ENCODE data around the gene GINS1. TPM values are rescaled to one million over a fixed set of nuclear protein-coding genes. Genes with fewer than 3 reads are reported as not detected.

Gene GINS1
- total and polyA plus RNA-seq, 2 of the 8 experiments (the other 6 are each of a cell fraction or from before 2014, with no cell fraction given), result 44.7 to 68.4 TPM

DNA sequence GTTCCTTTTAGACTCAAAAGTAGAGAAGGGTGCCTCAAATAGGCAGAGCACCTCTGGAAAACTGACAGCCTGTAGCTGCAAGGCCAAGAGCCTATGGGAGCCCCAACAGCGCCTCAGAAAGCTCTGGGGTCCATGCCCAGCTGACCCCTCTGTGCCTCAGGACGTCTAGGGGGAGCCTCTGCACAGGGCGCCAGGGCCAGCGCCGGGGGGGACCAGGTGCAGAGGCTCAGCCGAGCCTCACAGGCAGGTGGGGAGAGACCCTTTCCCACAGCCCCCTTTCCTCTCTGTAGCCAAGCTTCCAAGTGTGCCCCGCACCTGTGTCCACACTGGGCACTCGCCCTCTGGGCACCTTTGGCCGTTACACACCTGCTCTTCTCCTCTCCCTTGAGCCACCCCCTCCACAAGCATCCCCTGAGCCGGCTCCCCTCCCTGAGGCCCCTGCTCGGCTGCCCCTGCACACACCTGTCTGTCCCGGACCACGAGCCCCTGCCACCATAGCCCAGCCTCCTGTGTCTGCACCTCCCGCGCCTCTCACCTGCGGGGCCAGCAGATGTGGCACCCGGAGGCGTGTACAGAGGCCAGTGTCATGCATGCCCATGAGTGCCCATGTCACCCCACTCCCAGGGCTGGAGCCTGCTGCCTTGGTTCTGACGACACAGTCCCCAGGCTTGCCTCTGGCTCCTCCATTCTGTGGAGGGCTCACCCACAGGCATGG lies 53.2 kb downstream of the GINS1 start:
- H2BK5ac ChIP-seq (ENCODE audit: low read depth, low read length), result no peak overlapping the region
- no peak for DNase-seq (ENCODE audit: low read depth in 1 of 2, low spot score in 2 of 2)
- TF ChIP-seq SRF (IDR thresholded peaks at IDR 0.05; ENCODE audit: low read depth, low read length) (no peak), BRCA1 (IDR thresholded peaks at IDR 0.05; ENCODE audit: low read depth, low read length) (no peak), MAFK (IDR thresholded peaks at IDR 0.05; ENCODE audit: low read depth, low read length) (no peak), ASH2L (IDR thresholded peaks at IDR 0.05; ENCODE audit: low read length) (no peak), EZH2 (IDR thresholded peaks at IDR 0.05; ENCODE audit: low read depth, low read length, severe bottlenecking) (no peak), CEBPB (IDR thresholded peaks at IDR 0.05; ENCODE audit: low read depth, low read length) (no peak), CREB1 (IDR thresholded peaks at IDR 0.05) (no peak)
- H2BK12ac ChIP-seq (ENCODE audit: low read depth, low read length), result no peak overlapping the region
- no peak for FAIRE-seq
- no peaks in the 10 kb centered on the region for H3K9me3 ChIP-seq (ENCODE audit: insufficient read depth in 2 of 2, low read depth in 1 of 2, low read length in 1 of 2)
- 86% methylated on average over 19 of the region's 19 CpGs; no CpG with 5 or more reads in 1 of the 2 experiments for WGBS, 2 experiments (ENCODE audit: extremely low coverage in 1 of 2, insufficient coverage in 1 of 2, insufficient read length in 1 of 2, insufficient replicate concordance in 2 of 2, low coverage in 1 of 2, low lambda C conversion rate in 2 of 2, missing lambda C conversion rate in 1 of 2)
- H4K5ac ChIP-seq (ENCODE audit: insufficient read length, low read depth, low read length), result no peak overlapping the region
- H3K56ac ChIP-seq (replicated peaks; ENCODE audit: insufficient read length, low read depth, low read length), result no peak overlapping the region
- H3K4me1 ChIP-seq (replicated peaks in 1 of 4; ENCODE audit: control insufficient read depth in 3 of 4, insufficient read depth in 4 of 4, low read length in 3 of 4), result no peaks in the 10 kb centered on the region; a peak in 1 of 7 replicates
- no peak overlapping the region for H2BK20ac ChIP-seq (ENCODE audit: low read length)
- no peak overlapping the region for H3K4me2 ChIP-seq (ENCODE audit: insufficient read depth in 1 of 2, low read depth in 2 of 2, low read length in 2 of 2)
- H4K8ac ChIP-seq (ENCODE audit: extremely low read depth, insufficient read depth, low read length), result no peak overlapping the region
- H3K27me3 ChIP-seq (replicated peaks in 1 of 4; ENCODE audit: control insufficient read depth in 3 of 4, extremely low read depth in 1 of 4, insufficient read depth in 3 of 4, low read length in 3 of 4), result no peaks in the 10 kb centered on the region
- POLR2A ChIA-PET (ENCODE audit: partially characterized antibody), result interaction anchor here (1.2 kb wide), 2 partner anchors 53 to 214 kb away, joined by 3 read pairs; partner anchors contain the start of gene GINS1
- peaks cover 0 to 3% of the 10 kb centered on the region in 2 experiments for H4K20me1 ChIP-seq (replicated peaks in 1 of 2; ENCODE audit: control insufficient read depth in 1 of 2, insufficient read depth in 2 of 2, low read length in 2 of 2)
- H3K36me3 ChIP-seq (ENCODE audit: control insufficient read depth in 2 of 4, insufficient read depth in 4 of 4, low read length in 3 of 4), result peaks cover 0 to 13% (median 3%) of the 10 kb centered on the region in 4 experiments; a peak in 5 of 8 replicates
- no peak overlapping the region for H2BK120ac ChIP-seq (replicated peaks; ENCODE audit: low read depth, low read length)
- H3K9ac ChIP-seq (replicated peaks in 1 of 4; ENCODE audit: extremely low read depth in 1 of 4, low read depth in 3 of 4, low read length in 3 of 4), result no peak overlapping the region
- H3K79me1 ChIP-seq (ENCODE audit: low read depth, low read length), result no peaks in the 10 kb centered on the region
- H2BK15ac ChIP-seq (ENCODE audit: low read length), result no peak overlapping the region
- H3K23ac ChIP-seq (ENCODE audit: insufficient read length), result no peak overlapping the region
- no peaks in the 10 kb centered on the region for H3K79me2 ChIP-seq (ENCODE audit: control insufficient read depth in 1 of 2, insufficient read depth in 2 of 2, low read length in 2 of 2)
- H3K4ac ChIP-seq (replicated peaks; ENCODE audit: insufficient read length, low read depth, low read length), result no peak overlapping the region
- H3K14ac ChIP-seq (ENCODE audit: insufficient read length), result no peak overlapping the region
- CTCF ChIA-PET (ENCODE audit: partially characterized antibody), result interaction anchor here (0.6 kb wide), 1 partner anchor 10 kb away, joined by 3 read pairs; no protein-coding TSS in a partner anchor
- H3K18ac ChIP-seq (ENCODE audit: extremely low read depth, low read length), result no peak overlapping the region
- no peak overlapping the region for H3K4me3 ChIP-seq (ENCODE audit: extremely low read depth in 1 of 4, insufficient read depth in 2 of 4, low read depth in 3 of 4, low read length in 4 of 4)
- H4K91ac ChIP-seq (replicated peaks; ENCODE audit: insufficient read length, low read length), result no peak overlapping the region
- no peak overlapping the region for H3K27ac ChIP-seq (ENCODE audit: low read depth, low read length)
- no peak overlapping the region for H2AK5ac ChIP-seq (ENCODE audit: low read depth, low read length)
- no peaks in the 10 kb centered on the region for H3K23me2 ChIP-seq (ENCODE audit: low read depth, low read length)
- H2AFZ ChIP-seq (ENCODE audit: low read length), result no peak overlapping the region

Data from H1 (cell line).